Activated T-cell treated with anti-CD3 and anti-CD28 coated beads for 4 hours (primary cell): ENCODE results near the gene GRK3.

Experiments used
- DNase-seq: peaks from one replicate; pipeline ENCODE4 v3.0.0-alpha.2; 2020

The GRK3 gene

GRCh38 chr22:25741692-25742626 is 177.5 kb downstream of the GRK3 start, which contains the start of gene MYO18B:
Gene MYO18B (plus strand): TSS chr22:25742188. CDS start chr22:25761093, 18,905 bp downstream.
- DNase-seq, result no peak

GRCh38 chr22:25742918-25743708 is 178.6 kb downstream of the GRK3 start:
- DNase-seq, result no peak

GRCh38 chr22:25744694-25745093 is 180.2 kb downstream of the GRK3 start:
- DNase-seq, result no peak

GRCh38 chr22:25745341-25746011 is 181.0 kb downstream of the GRK3 start:
- no peak for DNase-seq

GRCh38 chr22:25746012-25746373 is 181.5 kb downstream of the GRK3 start:
- DNase-seq, result no peak

- no peak for DNase-seq
These were observed 182.9 kb downstream of the GRK3 start for GRCh38 chr22:25747245-25747944.

GRCh38 chr22:25748140-25748539 is 183.7 kb downstream of the GRK3 start:
- DNase-seq, result no peak

GRCh38 chr22:25748704-25749103 is 184.2 kb downstream of the GRK3 start:
- no peak for DNase-seq

- no peak for DNase-seq
These were observed 185.1 kb downstream of the GRK3 start for GRCh38 chr22:25749420-25750169.

GRCh38 chr22:25750569-25751173 is 186.2 kb downstream of the GRK3 start:
- no peak for DNase-seq

GRCh38 chr22:25751174-25751581 is 186.7 kb downstream of the GRK3 start:
- no peak for DNase-seq

GRCh38 chr22:25752615-25753214 is 188.2 kb downstream of the GRK3 start:
- no peak for DNase-seq

- no peak for DNase-seq
These were observed 188.8 kb downstream of the GRK3 start for GRCh38 chr22:25753252-25753651.

- no peak for DNase-seq
These were observed 190.2 kb downstream of the GRK3 start for GRCh38 chr22:25754527-25755202.

- no peak for DNase-seq
These were observed 193.2 kb downstream of the GRK3 start for GRCh38 chr22:25757686-25758085.

- DNase-seq, result no peak
These were observed 193.8 kb downstream of the GRK3 start for GRCh38 chr22:25758316-25758715.

- DNase-seq, result no peak
These were observed 195.4 kb downstream of the GRK3 start for GRCh38 chr22:25759825-25760231.

- DNase-seq, result no peak
These were observed 195.8 kb downstream of the GRK3 start for GRCh38 chr22:25760294-25760693.

- no peak for DNase-seq
These were observed 196.5 kb downstream of the GRK3 start for GRCh38 chr22:25760848-25761595.

- no peak for DNase-seq
These were observed 197.7 kb downstream of the GRK3 start for GRCh38 chr22:25762147-25762546.
